Measurements from ENCODE around the gene GSTA4. TPM values are rescaled to one million over a fixed set of nuclear protein-coding genes. Genes with fewer than 3 reads are reported as not detected.

GSTA4 gene, protein sequence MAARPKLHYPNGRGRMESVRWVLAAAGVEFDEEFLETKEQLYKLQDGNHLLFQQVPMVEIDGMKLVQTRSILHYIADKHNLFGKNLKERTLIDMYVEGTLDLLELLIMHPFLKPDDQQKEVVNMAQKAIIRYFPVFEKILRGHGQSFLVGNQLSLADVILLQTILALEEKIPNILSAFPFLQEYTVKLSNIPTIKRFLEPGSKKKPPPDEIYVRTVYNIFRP
- total RNA-seq, result 38.0 and 45.8 TPM in 2 replicates

DNA sequence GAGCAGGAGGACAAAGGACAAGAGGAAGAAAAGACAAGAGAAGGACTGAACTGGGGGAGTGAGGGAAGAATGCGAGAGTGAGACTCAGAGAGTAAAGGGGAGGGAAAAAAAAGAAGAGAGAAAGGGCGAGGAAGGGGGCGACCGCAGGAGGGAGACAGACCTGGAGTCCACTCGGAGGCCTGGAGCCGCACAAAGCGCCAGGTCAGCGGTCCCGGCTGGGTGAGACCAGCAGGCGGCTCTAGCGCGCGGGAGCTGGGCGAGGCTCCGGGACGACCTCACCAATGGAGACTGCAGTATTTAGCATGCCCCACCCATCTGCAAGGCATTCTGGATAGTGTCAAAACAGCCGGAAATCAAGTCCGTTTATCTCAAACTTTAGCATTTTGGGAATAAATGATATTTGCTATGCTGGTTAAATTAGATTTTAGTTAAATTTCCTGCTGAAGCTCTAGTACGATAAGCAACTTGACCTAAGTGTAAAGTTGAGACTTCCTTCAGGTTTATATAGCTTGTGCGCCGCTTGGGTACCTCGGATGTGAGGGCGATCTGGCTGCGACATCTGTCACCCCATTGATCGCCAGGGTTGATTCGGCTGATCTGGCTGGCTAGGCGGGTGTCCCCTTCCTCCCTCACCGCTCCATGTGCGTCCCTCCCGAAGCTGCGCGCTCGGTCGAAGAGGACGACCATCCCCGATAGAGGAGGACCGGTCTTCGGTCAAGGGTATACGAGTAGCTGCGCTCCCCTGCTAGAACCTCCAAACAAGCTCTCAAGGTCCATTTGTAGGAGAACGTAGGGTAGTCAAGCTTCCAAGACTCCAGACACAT, at the start of gene GSTA4:
TSS of gene GSTA4 (minus strand) at position 196 of the 824 bp plus-strand sequence. CDS start 1,041 bp downstream, outside the sequence.

Other genes starting within 250 kb of the GSTA4 start
- not detected in 2 replicates for gene GSTA2, start 231.8 kb downstream of the GSTA4 start, total RNA-seq
- not detected in 2 replicates for gene GSTA1, start 191.5 kb downstream of the GSTA4 start, total RNA-seq
- gene GSTA5, start 154.5 kb downstream of the GSTA4 start, total RNA-seq, result not detected in 2 replicates
- gene GSTA3, start 85.6 kb downstream of the GSTA4 start, total RNA-seq, result not detected in 2 replicates
- gene CILK1, start 66.5 kb upstream of the GSTA4 start, total RNA-seq, result 6.0 and 8.5 TPM in 2 replicates
- gene FBXO9, start 70.1 kb upstream of the GSTA4 start, total RNA-seq, result 20.0 and 24.0 TPM in 2 replicates
- not detected in 2 replicates for gene GCM1, start 153.6 kb upstream of the GSTA4 start, total RNA-seq